ENCODE data around the gene GZMM. TPM values are rescaled to one million over a fixed set of nuclear protein-coding genes. Genes with fewer than 3 reads are reported as not detected.

GZMM gene
- total and polyA plus RNA-seq, 2 of the 13 experiments (the other 11 are each of a cell fraction or from before 2014, with no cell fraction given): 0.07 TPM; not detected in 1

DNA sequence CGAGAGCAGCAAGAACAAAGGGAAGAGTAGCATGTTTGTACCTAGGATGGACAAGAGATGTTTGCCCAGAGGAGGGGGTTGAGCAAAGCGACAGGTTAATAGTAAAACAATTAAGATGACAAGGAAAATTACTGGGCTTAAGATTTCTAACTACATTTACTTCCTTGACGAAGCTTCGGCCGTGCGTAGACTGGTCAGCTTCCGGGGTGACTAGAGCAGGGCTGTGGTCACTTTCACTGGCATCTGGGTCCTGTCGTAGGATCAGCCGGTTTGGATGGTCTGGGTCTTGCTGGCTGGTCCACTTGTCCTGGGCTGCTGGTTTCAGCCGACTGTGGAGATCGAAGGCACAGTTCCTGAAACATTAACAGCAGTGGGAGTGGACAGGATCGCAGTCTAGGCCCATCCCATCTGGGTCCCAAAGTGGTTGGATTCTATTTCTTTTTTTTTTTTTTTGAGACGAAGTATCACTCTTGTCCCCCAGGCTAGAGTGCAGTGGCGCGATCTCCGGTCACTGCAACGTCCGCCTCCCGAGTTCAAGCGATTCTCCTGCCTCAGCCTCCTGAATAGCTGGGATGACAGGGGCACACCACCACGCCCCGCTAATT, 23.5 kb downstream of the GZMM start:
- intact Hi-C loops (cut with micrococcal nuclease; ENCODE audit: unreplicated experiment): no loop called here
- H3K4me2 ChIP-seq (ENCODE audit: low read depth, low read length): no peak overlapping the region
- ChIA-PET POLR2A (interaction anchor here (1.6 kb wide), 1 partner anchor 11 kb away, joined by 16 read pairs; no protein-coding TSS in a partner anchor), CTCF (ENCODE audit: low intra/inter-chr PET ratio, low total read pairs) (no interaction called here)
- H3K9me3 ChIP-seq (ENCODE audit: low read length): no peaks in the 10 kb centered on the region
- H3K36me3 ChIP-seq (replicated peaks in 1 of 2; ENCODE audit: control insufficient read depth in 1 of 2, insufficient read depth in 2 of 2, low read length in 2 of 2): no peaks in the 10 kb centered on the region
- 94% methylated on average over 22 of the region's 22 CpGs for WGBS (ENCODE audit: low lambda C conversion rate)
- peaks cover 3% of the 10 kb centered on the region for H3K79me2 ChIP-seq (ENCODE audit: insufficient read depth, low read length)
- H3K4me1 ChIP-seq (ENCODE audit: insufficient read depth, low read length): peaks cover 27% of the 10 kb centered on the region
- H3K9ac ChIP-seq (ENCODE audit: insufficient read depth, low read depth, low read length): no peak overlapping the region
- H3K27ac ChIP-seq (ENCODE audit: extremely low read length, insufficient read depth, low read length): peak overlapping the region; percentile 53
- BruUV-seq (replicated peaks): no TSS peak
- in situ Hi-C loops (cut with HindIII; ENCODE audit: extremely low pct_ligation_motif_present, low pct_unique_long_range_greater_than_20kb): no loop called here
- DNase-seq (ENCODE audit: low spot score) (no peak), ATAC-seq (no peak), FAIRE-seq (no peak)
- H3K27me3 ChIP-seq (ENCODE audit: control insufficient read depth in 1 of 2, insufficient read depth in 2 of 2, low read length in 2 of 2): no peaks in the 10 kb centered on the region; a peak in 1 of 5 replicates
- no peaks in the 10 kb centered on the region for H4K20me1 ChIP-seq (ENCODE audit: insufficient read depth, low read length)
- no peak overlapping the region for H3K4me3 ChIP-seq (replicated peaks in 1 of 3; ENCODE audit: insufficient read depth in 1 of 3, low read depth in 2 of 3, low read length in 3 of 3)
- H2AFZ ChIP-seq (ENCODE audit: low read length): no peak overlapping the region
- no peak for TF ChIP-seq ZNF337 (CRISPR knock-in tag; IDR thresholded peaks at IDR 0.05; ENCODE audit: borderline replicate concordance, low read depth)
- TF ChIP-seq HCFC1 (IDR thresholded peaks at IDR 0.05; ENCODE audit: low read depth, low read length): no peak
- TF ChIP-seq NFIC (IDR thresholded peaks at IDR 0.05; ENCODE audit: low read length): no peak
- no peak for TF ChIP-seq ZNF891 (CRISPR knock-in tag; IDR thresholded peaks at IDR 0.05)
- no peak for TF ChIP-seq SRSF4 (IDR thresholded peaks at IDR 0.05; ENCODE audit: low read depth, low read length, poor library complexity, severe bottlenecking)
- TF ChIP-seq TAF1 (CRISPR knock-in tag; IDR thresholded peaks at IDR 0.05): no peak
- no peak for TF ChIP-seq SP140L (CRISPR knock-in tag; IDR thresholded peaks at IDR 0.05; ENCODE audit: borderline replicate concordance)
- TF ChIP-seq AHR (CRISPR knock-in tag; IDR thresholded peaks at IDR 0.05): no peak
- no peak for TF ChIP-seq ZNF296 (CRISPR knock-in tag; conservative IDR thresholded peaks at IDR 0.05)
- TF ChIP-seq ZNF816 (CRISPR knock-in tag; IDR thresholded peaks at IDR 0.05; ENCODE audit: borderline replicate concordance): no peak
- TF ChIP-seq GLI4 (CRISPR knock-in tag; IDR thresholded peaks at IDR 0.05; ENCODE audit: borderline replicate concordance): no peak
- TF ChIP-seq GATA4 (IDR thresholded peaks at IDR 0.05; ENCODE audit: borderline replicate concordance, low read depth): no peak
- TF ChIP-seq HMGA1 (CRISPR knock-in tag; conservative IDR thresholded peaks at IDR 0.05): no peak
- TF ChIP-seq ZNF615 (CRISPR knock-in tag; IDR thresholded peaks at IDR 0.05; ENCODE audit: borderline replicate concordance): no peak
- TF ChIP-seq MYNN (CRISPR knock-in tag; IDR thresholded peaks at IDR 0.05; ENCODE audit: low read depth): no peak
- no peak for TF ChIP-seq ZNF235 (CRISPR knock-in tag; IDR thresholded peaks at IDR 0.05; ENCODE audit: borderline replicate concordance)
- TF ChIP-seq ZNF292 (CRISPR knock-in tag; IDR thresholded peaks at IDR 0.05; ENCODE audit: borderline replicate concordance, low read depth): no peak
- TF ChIP-seq, protein P1, sequence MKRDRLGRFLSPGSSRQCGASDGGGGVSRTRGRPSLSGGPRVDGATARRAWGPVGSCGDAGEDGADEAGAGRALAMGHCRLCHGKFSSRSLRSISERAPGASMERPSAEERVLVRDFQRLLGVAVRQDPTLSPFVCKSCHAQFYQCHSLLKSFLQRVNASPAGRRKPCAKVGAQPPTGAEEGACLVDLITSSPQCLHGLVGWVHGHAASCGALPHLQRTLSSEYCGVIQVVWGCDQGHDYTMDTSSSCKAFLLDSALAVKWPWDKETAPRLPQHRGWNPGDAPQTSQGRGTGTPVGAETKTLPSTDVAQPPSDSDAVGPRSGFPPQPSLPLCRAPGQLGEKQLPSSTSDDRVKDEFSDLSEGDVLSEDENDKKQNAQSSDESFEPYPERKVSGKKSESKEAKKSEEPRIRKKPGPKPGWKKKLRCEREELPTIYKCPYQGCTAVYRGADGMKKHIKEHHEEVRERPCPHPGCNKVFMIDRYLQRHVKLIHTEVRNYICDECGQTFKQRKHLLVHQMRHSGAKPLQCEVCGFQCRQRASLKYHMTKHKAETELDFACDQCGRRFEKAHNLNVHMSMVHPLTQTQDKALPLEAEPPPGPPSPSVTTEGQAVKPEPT (CRISPR knock-in tag; IDR thresholded peaks at IDR 0.05; ENCODE audit: low read depth): no peak

Measured in HepG2 (cell line).